GM21619 (cell line): Measurements from ENCODE around the gene HHLA2.
A peak's percentile ranks its signal among the peaks of the same experiment; 100 is the strongest.
"Not testable (repeated sequence)": the region's sequence is repeated elsewhere in the genome, so short reads cannot be mapped to it uniquely, and the experiment has no call there.

Experiments
- ATAC-seq: cut with Tn5 transposase; IDR thresholded peaks from one replicate; pipeline ENCODE4 v1.9.1; 2021; ENCODE audit not compliant: unreplicated experiment

The HHLA2 gene

GRCh38 chr3:108296239-108296638 is at the start of gene HHLA2:
Gene HHLA2 (plus strand): TSS chr3:108296548. CDS start chr3:108351814, 55,266 bp downstream.
- no peak for ATAC-seq

- ATAC-seq = no peak
These were observed 45.7 kb upstream of the HHLA2 start for GRCh38 chr3:108250626-108251025.

- ATAC-seq = no peak
These were observed 45.1 kb upstream of the HHLA2 start for GRCh38 chr3:108251265-108251664.

GRCh38 chr3:108251844-108252243 is 44.5 kb upstream of the HHLA2 start:
- no peak for ATAC-seq

GRCh38 chr3:108255131-108255530 is 41.2 kb upstream of the HHLA2 start:
- no peak for ATAC-seq

- ATAC-seq = peak; percentile 70
These were observed 31.6 kb upstream of the HHLA2 start for GRCh38 chr3:108264534-108265298.

- not testable (repeated sequence) for ATAC-seq
These were observed 28.1 kb upstream of the HHLA2 start for GRCh38 chr3:108268235-108268634.

- no peak for ATAC-seq
These were observed 24.7 kb upstream of the HHLA2 start for GRCh38 chr3:108271626-108272025.

GRCh38 chr3:108279066-108279465 is 17.3 kb upstream of the HHLA2 start:
- ATAC-seq = not testable (repeated sequence)

- ATAC-seq = no peak
These were observed 15.9 kb upstream of the HHLA2 start for GRCh38 chr3:108280476-108280875.

- no peak for ATAC-seq
These were observed 14.7 kb upstream of the HHLA2 start for GRCh38 chr3:108281670-108282069.

GRCh38 chr3:108283006-108283405 is 13.3 kb upstream of the HHLA2 start:
- no peak for ATAC-seq

- no peak for ATAC-seq
These were observed 12.4 kb upstream of the HHLA2 start for GRCh38 chr3:108283989-108284388.

- ATAC-seq = no peak
These were observed 11.2 kb upstream of the HHLA2 start for GRCh38 chr3:108285176-108285575.

GRCh38 chr3:108287146-108287545 is 9.2 kb upstream of the HHLA2 start:
- ATAC-seq = no peak

GRCh38 chr3:108288193-108288592 is 8.2 kb upstream of the HHLA2 start:
- not testable (repeated sequence) for ATAC-seq

GRCh38 chr3:108289159-108289558 is 7.2 kb upstream of the HHLA2 start:
- ATAC-seq = no peak

- no peak for ATAC-seq
These were observed 3.9 kb upstream of the HHLA2 start for GRCh38 chr3:108292450-108292849.

GRCh38 chr3:108292905-108293328 is 3.4 kb upstream of the HHLA2 start:
- ATAC-seq = peak; percentile 87

- peak; percentile 55 for ATAC-seq
These were observed 2.5 kb upstream of the HHLA2 start for GRCh38 chr3:108293858-108294257.

- no peak for ATAC-seq
These were observed 750 bp upstream of the HHLA2 start for GRCh38 chr3:108295421-108296175.

- no peak for ATAC-seq
These were observed 1.3 kb downstream of the HHLA2 start for GRCh38 chr3:108297647-108298046.
